ENCODE measurements around the gene OTOG. TPM values are rescaled to one million over a fixed set of nuclear protein-coding genes. Genes with fewer than 3 reads are reported as not detected.
A peak's percentile ranks its signal among the peaks of the same experiment; 100 is the strongest.

Gene OTOG, protein sequence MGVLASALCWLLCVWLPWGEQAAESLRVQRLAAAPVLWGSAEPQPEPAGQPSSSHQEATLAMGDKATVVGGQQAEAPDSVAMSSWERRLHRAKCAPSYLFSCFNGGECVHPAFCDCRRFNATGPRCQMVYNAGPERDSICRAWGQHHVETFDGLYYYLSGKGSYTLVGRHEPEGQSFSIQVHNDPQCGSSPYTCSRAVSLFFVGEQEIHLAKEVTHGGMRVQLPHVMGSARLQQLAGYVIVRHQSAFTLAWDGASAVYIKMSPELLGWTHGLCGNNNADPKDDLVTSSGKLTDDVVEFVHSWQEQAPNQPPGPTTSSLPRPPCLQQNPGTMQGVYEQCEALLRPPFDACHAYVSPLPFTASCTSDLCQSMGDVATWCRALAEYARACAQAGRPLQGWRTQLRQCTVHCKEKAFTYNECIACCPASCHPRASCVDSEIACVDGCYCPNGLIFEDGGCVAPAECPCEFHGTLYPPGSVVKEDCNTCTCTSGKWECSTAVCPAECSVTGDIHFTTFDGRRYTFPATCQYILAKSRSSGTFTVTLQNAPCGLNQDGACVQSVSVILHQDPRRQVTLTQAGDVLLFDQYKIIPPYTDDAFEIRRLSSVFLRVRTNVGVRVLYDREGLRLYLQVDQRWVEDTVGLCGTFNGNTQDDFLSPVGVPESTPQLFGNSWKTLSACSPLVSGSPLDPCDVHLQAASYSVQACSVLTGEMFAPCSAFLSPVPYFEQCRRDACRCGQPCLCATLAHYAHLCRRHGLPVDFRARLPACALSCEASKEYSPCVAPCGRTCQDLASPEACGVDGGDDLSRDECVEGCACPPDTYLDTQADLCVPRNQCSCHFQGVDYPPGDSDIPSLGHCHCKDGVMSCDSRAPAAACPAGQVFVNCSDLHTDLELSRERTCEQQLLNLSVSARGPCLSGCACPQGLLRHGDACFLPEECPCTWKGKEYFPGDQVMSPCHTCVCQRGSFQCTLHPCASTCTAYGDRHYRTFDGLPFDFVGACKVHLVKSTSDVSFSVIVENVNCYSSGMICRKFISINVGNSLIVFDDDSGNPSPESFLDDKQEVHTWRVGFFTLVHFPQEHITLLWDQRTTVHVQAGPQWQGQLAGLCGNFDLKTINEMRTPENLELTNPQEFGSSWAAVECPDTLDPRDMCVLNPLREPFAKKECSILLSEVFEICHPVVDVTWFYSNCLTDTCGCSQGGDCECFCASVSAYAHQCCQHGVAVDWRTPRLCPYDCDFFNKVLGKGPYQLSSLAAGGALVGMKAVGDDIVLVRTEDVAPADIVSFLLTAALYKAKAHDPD (N-terminal part only)
- polyA plus RNA-seq (2013, experiment 1 of 2; ENCODE audit: insufficient read length), result not detected
- not detected for polyA plus RNA-seq (2013, experiment 2 of 2; ENCODE audit: insufficient read length)

GRCh38 chr11:17547051-17547577 lies at the start of gene OTOG:
TSS of gene OTOG (plus strand) at chr11:17547259. CDS start at chr11:17547373, 114 bp downstream.
- peak; percentile 30 for DNase-seq

GRCh38 chr11:17498058-17498457 lies 49.0 kb upstream of the OTOG start:
- DNase-seq, result no peak

- DNase-seq, result no peak
Observed at GRCh38 chr11:17498475-17498874, 48.6 kb upstream of the OTOG start.

DNA sequence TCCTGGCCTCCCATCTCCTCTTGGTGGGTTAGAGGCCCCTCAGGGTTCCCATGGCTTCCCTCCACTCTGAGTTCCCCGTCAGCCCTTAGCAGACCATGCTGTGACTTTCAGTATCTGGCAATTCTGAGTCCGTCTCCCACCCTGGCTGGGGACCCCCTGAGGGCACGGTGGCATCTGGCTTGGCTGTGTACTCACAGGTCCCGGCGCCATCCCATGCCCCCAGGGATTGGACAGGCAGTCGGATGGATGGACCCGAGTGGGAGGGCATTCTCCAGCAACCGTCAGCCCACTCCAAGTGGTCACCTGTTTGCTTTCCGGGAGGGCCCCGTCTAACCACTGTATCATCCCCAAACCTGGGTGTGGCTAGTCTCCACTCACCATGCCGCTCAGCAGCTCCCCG lies 46.4 kb upstream of the OTOG start:
- DNase-seq, result no peak

- DNase-seq, result no peak
Observed at GRCh38 chr11:17502630-17503029, 44.4 kb upstream of the OTOG start.

- DNase-seq, result peak; percentile 56
Observed at GRCh38 chr11:17504330-17505107, 42.5 kb upstream of the OTOG start.

- DNase-seq, result no peak
Observed at GRCh38 chr11:17505146-17505545, 41.9 kb upstream of the OTOG start.

GRCh38 chr11:17506314-17506713 lies 40.7 kb upstream of the OTOG start:
- DNase-seq, result no peak

GRCh38 chr11:17506942-17507341 lies 40.1 kb upstream of the OTOG start:
- DNase-seq, result no peak

DNA sequence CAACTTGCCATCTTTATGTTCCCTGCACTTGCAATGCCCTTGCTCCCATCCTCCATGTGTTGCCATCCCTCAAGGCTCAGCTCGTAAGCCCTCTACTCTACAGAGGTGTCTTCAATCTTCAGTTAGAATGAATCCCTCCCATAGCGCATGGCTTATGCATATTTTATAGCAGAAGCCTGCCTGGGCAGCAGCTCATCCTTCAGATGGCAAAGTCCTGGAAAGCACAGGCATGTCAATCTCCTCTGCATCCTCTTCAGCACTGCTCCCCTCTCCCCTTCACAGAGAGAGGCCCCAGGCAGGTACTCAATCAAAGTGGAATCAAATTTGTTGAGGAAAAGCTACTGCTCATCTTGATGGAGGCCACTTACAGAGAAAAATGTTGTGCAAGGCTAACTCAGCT lies 39.3 kb upstream of the OTOG start:
- DNase-seq, result no peak

DNA sequence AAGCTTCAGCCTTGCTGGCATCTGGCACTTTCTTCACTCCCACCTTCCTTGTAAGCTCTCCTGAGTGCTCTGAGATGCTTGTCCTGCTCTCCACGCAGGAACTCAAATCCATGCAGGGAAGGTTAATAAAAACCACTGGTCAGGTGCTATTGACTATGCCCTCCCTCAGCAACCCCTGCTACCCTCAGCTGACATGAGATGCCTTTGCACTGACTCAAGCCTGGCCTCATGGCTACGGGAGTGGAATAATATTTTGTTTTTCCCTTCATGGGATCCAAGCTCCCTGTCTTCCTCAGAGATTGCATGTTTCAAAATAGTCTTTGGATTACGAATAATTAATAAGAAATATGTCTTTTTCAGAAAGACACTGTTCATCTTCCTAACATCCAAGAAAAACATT lies 38.8 kb upstream of the OTOG start:
- peak; percentile 11 for DNase-seq

- no peak for DNase-seq
Observed at GRCh38 chr11:17508791-17509190, 38.3 kb upstream of the OTOG start.

DNA sequence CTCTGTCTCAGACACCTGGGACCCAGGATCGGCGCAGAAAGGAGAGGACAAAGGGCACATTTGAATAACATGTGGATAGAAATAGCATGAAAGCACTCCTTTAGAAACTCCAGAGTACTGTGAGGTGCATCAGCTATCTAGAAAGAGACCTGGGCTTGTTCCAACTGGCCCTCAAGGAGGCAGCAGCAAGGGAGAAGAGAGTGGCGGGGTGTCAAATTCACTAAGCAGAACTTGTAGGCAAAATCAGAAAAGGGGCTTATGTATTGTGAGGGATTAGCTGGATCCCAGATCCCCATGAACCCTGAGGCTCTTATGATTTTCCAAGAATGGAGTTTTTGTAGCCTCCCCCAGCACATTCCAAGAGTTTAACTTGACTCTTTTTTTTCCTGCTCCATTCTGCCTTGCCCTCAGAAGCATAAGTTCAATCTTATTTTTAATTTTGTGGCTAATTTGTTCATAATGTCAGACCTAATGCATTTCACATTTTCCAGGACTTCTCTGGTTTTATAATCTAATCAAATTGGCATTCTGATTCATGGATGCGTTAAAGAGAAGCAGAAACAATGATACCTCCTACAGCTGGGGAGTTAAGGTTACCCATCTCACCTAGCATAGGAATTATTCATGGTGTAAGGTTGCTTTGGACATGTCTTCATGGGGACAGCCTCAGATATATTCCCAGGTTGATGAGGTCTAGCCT lies 36.4 kb upstream of the OTOG start:
- DNase-seq, result no peak

- DNase-seq, result no peak
Observed at GRCh38 chr11:17511571-17511970, 35.5 kb upstream of the OTOG start.

DNA sequence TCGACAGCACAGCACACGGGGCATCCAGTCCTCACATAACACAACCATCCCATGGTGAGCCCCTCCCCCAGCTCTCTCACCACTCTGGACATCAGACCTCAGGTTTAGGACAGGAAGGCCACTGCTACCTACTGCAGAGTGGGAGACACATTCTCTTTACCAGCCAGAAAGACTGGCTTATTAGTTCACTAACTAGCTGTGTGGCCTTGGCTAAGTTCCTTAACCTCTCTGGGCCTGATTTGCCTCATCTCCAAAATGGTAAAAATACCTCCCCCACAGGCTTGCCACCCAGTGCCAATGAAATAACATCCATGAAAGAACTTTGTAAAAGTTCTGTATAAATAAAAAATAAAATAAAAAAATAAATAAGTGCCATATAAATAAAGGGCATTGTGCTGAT lies 35.0 kb upstream of the OTOG start:
- no peak for DNase-seq

DNA sequence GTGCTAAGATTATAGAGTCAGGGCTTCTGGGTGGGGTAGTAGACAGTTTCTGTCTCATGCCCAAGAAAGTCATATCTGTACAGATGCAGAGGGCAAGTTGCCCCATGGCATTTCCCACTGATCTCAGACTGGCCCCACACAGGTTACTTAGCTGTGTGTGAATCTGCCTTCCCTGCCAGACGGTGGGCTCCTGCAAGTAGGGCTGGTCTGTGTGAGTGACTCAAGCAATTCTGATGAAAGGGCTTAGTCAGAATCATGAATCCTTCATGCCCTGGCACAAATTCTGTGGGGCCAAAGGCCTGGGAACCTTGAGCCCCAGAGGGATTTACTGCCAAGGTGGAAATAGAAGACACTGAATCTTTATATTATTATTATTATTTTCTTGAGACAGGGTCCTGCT lies 33.2 kb upstream of the OTOG start:
- no peak for DNase-seq

DNA sequence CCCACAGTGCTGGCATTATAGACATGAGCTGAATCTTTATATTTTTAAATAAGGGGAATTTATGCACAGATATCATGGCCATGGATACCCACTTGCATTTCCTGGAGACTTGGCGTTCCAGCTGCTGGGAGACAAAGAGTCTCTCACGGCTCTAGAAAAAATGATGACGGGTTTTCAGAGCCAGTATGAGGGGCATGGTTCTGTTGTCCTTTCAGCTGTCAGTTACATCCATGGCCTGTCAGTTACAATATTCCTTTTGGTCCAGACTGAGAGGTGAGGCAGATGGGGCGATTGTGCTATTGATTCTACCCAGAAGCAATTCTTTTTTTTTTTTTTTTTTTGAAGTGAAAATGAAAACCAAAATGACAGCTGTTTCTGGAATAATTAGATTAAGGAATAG lies 32.6 kb upstream of the OTOG start:
- no peak for DNase-seq

GRCh38 chr11:17515443-17516176 lies 31.4 kb upstream of the OTOG start:
- DNase-seq, result no peak

- DNase-seq, result no peak
Observed at GRCh38 chr11:17516551-17517150, 30.4 kb upstream of the OTOG start.

DNA sequence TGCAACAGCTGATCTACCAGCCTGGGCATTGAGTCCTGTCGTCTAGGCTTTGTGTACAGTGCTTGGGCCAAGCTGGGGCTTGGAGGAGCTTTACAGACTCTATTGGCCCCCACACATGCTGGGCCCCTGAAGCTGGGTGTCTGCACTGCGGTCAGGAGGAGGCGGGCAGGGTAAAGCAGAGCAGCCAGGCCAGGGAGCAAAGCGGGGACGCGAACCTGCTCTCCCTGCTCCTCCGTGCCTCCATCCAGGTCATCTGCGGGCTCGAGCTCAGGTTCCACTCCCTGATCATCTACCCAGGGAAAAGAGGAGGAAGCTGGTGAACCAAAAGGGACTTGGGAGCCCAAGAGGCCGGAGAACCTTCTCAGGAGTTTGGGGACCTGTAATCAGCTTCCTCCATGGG lies 29.9 kb upstream of the OTOG start:
- DNase-seq, result no peak

Data from fibroblast of skin of scalp (primary cell).